GM03348 (cell line): Measurements from ENCODE around the gene MNAT1.
"Not testable (repeated sequence)": the region's sequence is repeated elsewhere in the genome, so short reads cannot be mapped to it uniquely, and the experiment has no call there.

Experiments
- DNase-seq: peaks from one replicate; pipeline ENCODE4 v3.0.0; 2012; ENCODE audit warnings: low spot score

The MNAT1 gene

GRCh38 chr14:60882219-60882618 is 147.7 kb downstream of the MNAT1 start:
- no peak for DNase-seq

GRCh38 chr14:60884134-60884533 is 149.6 kb downstream of the MNAT1 start:
- DNase-seq = no peak

- not testable (repeated sequence) for DNase-seq
Measured at GRCh38 chr14:60890636-60891035, 156.1 kb downstream of the MNAT1 start.

- DNase-seq = no peak
Measured at GRCh38 chr14:60893911-60894310, 159.3 kb downstream of the MNAT1 start.

- no peak for DNase-seq
Measured at GRCh38 chr14:60904381-60904780, 169.8 kb downstream of the MNAT1 start.

GRCh38 chr14:60905923-60906322 is 171.4 kb downstream of the MNAT1 start:
- DNase-seq = no peak

- no peak for DNase-seq
Measured at GRCh38 chr14:60915781-60916180, 181.2 kb downstream of the MNAT1 start.

- DNase-seq = no peak
Measured at GRCh38 chr14:60922050-60922449, 187.5 kb downstream of the MNAT1 start.

GRCh38 chr14:60925286-60925685 is 190.7 kb downstream of the MNAT1 start:
- no peak for DNase-seq

GRCh38 chr14:60926002-60926401 is 191.4 kb downstream of the MNAT1 start:
- DNase-seq = no peak

- no peak for DNase-seq
Measured at GRCh38 chr14:60931218-60931617, 196.7 kb downstream of the MNAT1 start.

- DNase-seq = no peak
Measured at GRCh38 chr14:60933920-60934655, 199.5 kb downstream of the MNAT1 start.

- no peak for DNase-seq
Measured at GRCh38 chr14:60935319-60935718, 200.8 kb downstream of the MNAT1 start.

GRCh38 chr14:60943637-60944032 is 209.1 kb downstream of the MNAT1 start:
- DNase-seq = no peak

GRCh38 chr14:60944204-60944603 is 209.6 kb downstream of the MNAT1 start:
- DNase-seq = no peak

GRCh38 chr14:60945984-60946383 is 211.4 kb downstream of the MNAT1 start:
- DNase-seq = no peak

GRCh38 chr14:60946773-60947172 is 212.2 kb downstream of the MNAT1 start:
- no peak for DNase-seq

GRCh38 chr14:60951776-60952435 is 217.3 kb downstream of the MNAT1 start:
- DNase-seq = peak; percentile 9

GRCh38 chr14:60956202-60956601 is 221.6 kb downstream of the MNAT1 start:
- DNase-seq = no peak

- DNase-seq = no peak
Measured at GRCh38 chr14:60956632-60957031, 222.1 kb downstream of the MNAT1 start.

- no peak for DNase-seq
Measured at GRCh38 chr14:60958146-60958545, 223.6 kb downstream of the MNAT1 start.

GRCh38 chr14:60963761-60964160 is 229.2 kb downstream of the MNAT1 start:
- DNase-seq = no peak

GRCh38 chr14:60964904-60965303 is 230.3 kb downstream of the MNAT1 start:
- DNase-seq = no peak

GRCh38 chr14:60965402-60965801 is 230.8 kb downstream of the MNAT1 start:
- peak; percentile 22 for DNase-seq
